HepG2 (cell line): ENCODE data around the gene AARSD1. TPM values are rescaled to one million over a fixed set of nuclear protein-coding genes. Genes with fewer than 3 reads are reported as not detected.
A peak's percentile ranks its signal among the peaks of the same experiment; 100 is the strongest.

Experiments used
- ARID3A ChIP-seq: IDR thresholded peaks from 2 replicates; pipeline ENCODE4 v1.6.1; 2012; ENCODE audit warnings: low read depth, low read length, improper control_type of control experiment
- CREB3 ChIP-seq: sonication (generic); formaldehyde crosslinking; IDR thresholded peaks from 2 replicates; pipeline ENCODE4 v1.5.0; 2020; ENCODE audit warnings: missing genetic modification reagents
- DDIT3 ChIP-seq: sonication (generic); formaldehyde crosslinking; IDR thresholded peaks from 2 replicates; pipeline ENCODE4 v1.4.0; 2020; ENCODE audit warnings: mild to moderate bottlenecking, missing genetic modification reagents
- ELF3 ChIP-seq: IDR thresholded peaks from 2 replicates; pipeline ENCODE4 v1.6.1; 2016; ENCODE audit warnings: missing genetic modification reagents, missing compliant biosample characterization
- HOXA9 ChIP-seq: sonication (generic); formaldehyde crosslinking; IDR thresholded peaks from 2 replicates; pipeline ENCODE4 v1.8.1; 2022; ENCODE audit warnings: missing genetic modification reagents, mild to moderate bottlenecking, moderate library complexity, borderline replicate concordance
- IKZF4 ChIP-seq: sonication (generic); formaldehyde crosslinking; IDR thresholded peaks from 2 replicates; pipeline ENCODE4 v1.5.1; 2020; ENCODE audit warnings: borderline replicate concordance, mild to moderate bottlenecking, low read depth, missing genetic modification reagents; ENCODE audit errors: not compliant biosample characterization
- NKX3-1 ChIP-seq: sonication (generic); formaldehyde crosslinking; IDR thresholded peaks from 2 replicates; pipeline ENCODE4 v1.5.0; 2020; ENCODE audit warnings: missing genetic modification reagents
- THAP9 ChIP-seq: sonication (generic); formaldehyde crosslinking; IDR thresholded peaks from 2 replicates; pipeline ENCODE4; 2020; ENCODE audit warnings: missing genetic modification reagents, mild to moderate bottlenecking, borderline replicate concordance
- USF2 ChIP-seq, 2 experiments: sonication (generic) in 1 of 2; formaldehyde crosslinking in 1 of 2; IDR thresholded peaks; 2 replicates each; pipeline versions ENCODE4 v1.5.1 to v1.6.1; 2011 to 2020; ENCODE audit warnings: borderline replicate concordance in 1 of 2, low read depth in 1 of 2, low read length in 1 of 2, mild to moderate bottlenecking in 1 of 2, missing genetic modification reagents in 1 of 2, moderate library complexity in 1 of 2
- ZFP91 ChIP-seq: sonication (generic); formaldehyde crosslinking; IDR thresholded peaks from 2 replicates; pipeline ENCODE4 v1.9.0; 2022; ENCODE audit warnings: missing genetic modification reagents, mild to moderate bottlenecking, borderline replicate concordance
- ZNF280D ChIP-seq: sonication (generic); formaldehyde crosslinking; IDR thresholded peaks from 2 replicates; pipeline ENCODE4 v1.5.1; 2020; ENCODE audit warnings: mild to moderate bottlenecking, missing genetic modification reagents
- ZNF362 ChIP-seq: sonication (generic); formaldehyde crosslinking; IDR thresholded peaks from 2 replicates; pipeline ENCODE4 v1.4.0; 2020; ENCODE audit warnings: missing genetic modification reagents, mild to moderate bottlenecking, borderline replicate concordance
- polyA plus RNA-seq, 8 experiments: library from polyadenylated mRNA; depleted of rRNA in 3 of 8; stranded (reverse) in 7 of 8; unstranded in 1 of 8; fragments of >200 nt; fragmentation: Illumina TruSeq in 4 of 8; extraction: Trizol in 4 of 8; gene quantifications; 2 replicates each; pipeline versions ENCODE4 v1.2.1 to v1.2.3, GENCODE V29; 2011 to 2016; ENCODE audit warnings: low read depth in 4 of 8, missing spikeins in 1 of 8, mixed read lengths in 1 of 8; ENCODE audit not compliant: insufficient read depth in 1 of 8
- total RNA-seq, 5 experiments: library from RNA; depleted of rRNA; stranded (reverse); fragments of >200 nt; fragmentation: Illumina TruSeq; extraction: Trizol; gene quantifications; 2 replicates each; pipeline ENCODE4 v1.2.3, GENCODE V29; 2016; ENCODE audit warnings: low read depth in 1 of 5

Gene AARSD1
- total and polyA plus RNA-seq, 2 of the 13 experiments (the other 11 are each of a cell fraction or from before 2014, with no cell fraction given) = 24.7 to 29.3 TPM

GRCh38 chr17:42980274-42980765 lies 16.1 kb upstream of the AARSD1 start, which contains the start of gene RUNDC1 (continued):
- TF ChIP-seq ARID3A = no peak; the same call in 1 of the 2 replicates
- TF ChIP-seq NKX3-1 (CRISPR knock-in tag) = no peak
- no peak for TF ChIP-seq CREB3 (CRISPR knock-in tag)
- TF ChIP-seq ZNF362 (CRISPR knock-in tag) = no peak
- TF ChIP-seq USF2 (IDR thresholded peaks at IDR 0.05; ENCODE audit: low read depth, low read length) = no peak
- TF ChIP-seq USF2 (CRISPR knock-in tag; IDR thresholded peaks at IDR 0.05; ENCODE audit: borderline replicate concordance) = no peak; the same call in 1 of the 2 replicates
- no peak for TF ChIP-seq THAP9 (CRISPR knock-in tag)
- TF ChIP-seq HOXA9 (CRISPR knock-in tag) = no peak
- TF ChIP-seq ZNF280D = no peak
- TF ChIP-seq IKZF4 = peak; percentile 31
- TF ChIP-seq ZFP91 (CRISPR knock-in tag) = no peak
- no peak for TF ChIP-seq DDIT3 (CRISPR knock-in tag)
- TF ChIP-seq ELF3 (CRISPR knock-in tag) = peak; percentile 98
